Measurements from ENCODE around the gene PGS1.

DNA sequence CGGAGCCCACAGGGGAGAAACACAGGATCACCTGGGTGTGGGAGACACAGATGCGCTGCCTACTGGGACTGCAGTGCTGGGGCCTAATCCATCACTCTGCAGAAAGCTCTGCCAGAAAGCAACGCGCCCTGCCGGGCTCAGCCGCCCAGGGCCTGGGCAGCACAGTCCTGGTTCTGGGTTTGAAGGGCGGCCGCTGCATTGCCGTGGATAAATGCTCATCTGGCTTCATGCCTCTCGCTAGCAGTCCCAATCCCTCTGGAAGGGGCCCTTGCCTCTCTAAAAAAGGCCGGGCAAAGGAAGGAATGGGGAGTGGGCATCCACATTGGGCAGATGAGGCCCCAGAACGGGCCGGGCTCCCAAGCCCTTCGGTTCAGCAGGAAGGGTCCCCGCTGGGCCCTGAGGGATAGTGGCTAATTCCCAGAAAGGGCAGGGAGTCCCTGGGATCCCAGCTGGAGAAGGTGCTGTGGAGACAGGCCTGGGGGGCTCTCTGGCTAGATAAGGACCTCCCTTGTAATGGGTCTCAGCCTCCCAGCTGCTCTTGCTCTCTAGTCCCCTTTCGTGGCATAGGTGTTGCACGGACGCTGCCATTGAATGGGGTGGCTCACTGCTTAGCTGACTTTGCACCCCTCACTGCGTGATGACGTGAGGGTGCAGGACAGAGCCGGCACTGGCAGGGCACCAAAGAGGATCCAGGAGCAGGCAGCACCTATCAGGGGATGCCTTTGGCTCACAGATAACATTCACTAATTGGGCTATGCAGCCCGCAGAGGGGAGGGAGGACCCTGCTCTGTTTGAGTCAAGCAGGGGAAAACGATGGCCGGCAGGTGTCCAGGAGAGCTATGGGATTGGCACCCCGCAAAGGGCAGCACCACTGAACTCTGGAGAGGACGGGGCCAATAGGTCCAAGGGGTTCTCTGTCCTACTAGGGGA lies 88.6 kb downstream of the PGS1 start:
- TF ChIP-seq, protein P1, sequence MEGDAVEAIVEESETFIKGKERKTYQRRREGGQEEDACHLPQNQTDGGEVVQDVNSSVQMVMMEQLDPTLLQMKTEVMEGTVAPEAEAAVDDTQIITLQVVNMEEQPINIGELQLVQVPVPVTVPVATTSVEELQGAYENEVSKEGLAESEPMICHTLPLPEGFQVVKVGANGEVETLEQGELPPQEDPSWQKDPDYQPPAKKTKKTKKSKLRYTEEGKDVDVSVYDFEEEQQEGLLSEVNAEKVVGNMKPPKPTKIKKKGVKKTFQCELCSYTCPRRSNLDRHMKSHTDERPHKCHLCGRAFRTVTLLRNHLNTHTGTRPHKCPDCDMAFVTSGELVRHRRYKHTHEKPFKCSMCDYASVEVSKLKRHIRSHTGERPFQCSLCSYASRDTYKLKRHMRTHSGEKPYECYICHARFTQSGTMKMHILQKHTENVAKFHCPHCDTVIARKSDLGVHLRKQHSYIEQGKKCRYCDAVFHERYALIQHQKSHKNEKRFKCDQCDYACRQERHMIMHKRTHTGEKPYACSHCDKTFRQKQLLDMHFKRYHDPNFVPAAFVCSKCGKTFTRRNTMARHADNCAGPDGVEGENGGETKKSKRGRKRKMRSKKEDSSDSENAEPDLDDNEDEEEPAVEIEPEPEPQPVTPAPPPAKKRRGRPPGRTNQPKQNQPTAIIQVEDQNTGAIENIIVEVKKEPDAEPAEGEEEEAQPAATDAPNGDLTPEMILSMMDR (IDR thresholded peaks at IDR 0.05): no peak
- TF ChIP-seq EZH2 (IDR thresholded peaks at IDR 0.05): no peak
- TF ChIP-seq EZH2phosphoT487 (IDR thresholded peaks at IDR 0.05): no peak
